ENCODE data around the gene WDR70.
"Not testable (repeated sequence)": the region's sequence is repeated elsewhere in the genome, so short reads cannot be mapped to it uniquely, and the experiment has no call there.

The WDR70 gene

GRCh38 chr5:37575541-37576489 is 196.7 kb downstream of the WDR70 start:
- DNase-seq: no peak

GRCh38 chr5:37576552-37576951 is 197.4 kb downstream of the WDR70 start:
- no peak for DNase-seq

- no peak for DNase-seq
Measured at GRCh38 chr5:37578176-37578575, 199.1 kb downstream of the WDR70 start.

- DNase-seq: no peak
Measured at GRCh38 chr5:37580106-37580505, 201.0 kb downstream of the WDR70 start.

- DNase-seq: no peak
Measured at GRCh38 chr5:37582202-37582601, 203.1 kb downstream of the WDR70 start.

- DNase-seq: not testable (repeated sequence)
Measured at GRCh38 chr5:37593292-37593691, 214.2 kb downstream of the WDR70 start.

GRCh38 chr5:37594864-37595263 is 215.7 kb downstream of the WDR70 start:
- not testable (repeated sequence) for DNase-seq

- no peak for DNase-seq
Measured at GRCh38 chr5:37598733-37599132, 219.6 kb downstream of the WDR70 start.

GRCh38 chr5:37601163-37601562 is 222.0 kb downstream of the WDR70 start:
- no peak for DNase-seq

- DNase-seq: no peak
Measured at GRCh38 chr5:37603072-37603471, 224.0 kb downstream of the WDR70 start.

- DNase-seq: no peak
Measured at GRCh38 chr5:37604290-37604689, 225.2 kb downstream of the WDR70 start.

GRCh38 chr5:37606148-37606547 is 227.0 kb downstream of the WDR70 start:
- no peak for DNase-seq

- DNase-seq: no peak
Measured at GRCh38 chr5:37606632-37607248, 227.6 kb downstream of the WDR70 start.

GRCh38 chr5:37615184-37615583 is 236.1 kb downstream of the WDR70 start:
- DNase-seq: no peak

GRCh38 chr5:37619353-37619752 is 240.2 kb downstream of the WDR70 start:
- DNase-seq: no peak

- DNase-seq: not testable (repeated sequence)
Measured at GRCh38 chr5:37622354-37622753, 243.2 kb downstream of the WDR70 start.

GRCh38 chr5:37626266-37626665 is 247.1 kb downstream of the WDR70 start:
- no peak for DNase-seq

GRCh38 chr5:37628876-37629275 is 249.8 kb downstream of the WDR70 start:
- DNase-seq: no peak

GRCh38 chr5:37631939-37632338 is 252.8 kb downstream of the WDR70 start:
- no peak for DNase-seq

GRCh38 chr5:37637165-37637845 is 258.2 kb downstream of the WDR70 start:
- no peak for DNase-seq

GRCh38 chr5:37638897-37639296 is 259.8 kb downstream of the WDR70 start:
- DNase-seq: no peak

- no peak for DNase-seq
Measured at GRCh38 chr5:37640088-37640487, 261.0 kb downstream of the WDR70 start.

GRCh38 chr5:37641933-37642332 is 262.8 kb downstream of the WDR70 start:
- DNase-seq: no peak

GRCh38 chr5:37645707-37646106 is 266.6 kb downstream of the WDR70 start:
- DNase-seq: no peak
